Mesenchymal stem cell (in vitro differentiated cells and primary cell): Measurements from ENCODE around the gene RRP36.
A peak's percentile ranks its signal among the peaks of the same experiment; 100 is the strongest.

Experiments
- DNase-seq: peaks from one replicate; pipeline ENCODE4 v3.0.0-alpha.2; 2013
- H2AFZ ChIP-seq: one replicate; pipeline ENCODE4 v1.6.1; 2013; ENCODE audit warnings: low read depth, mild to moderate bottlenecking, control low read depth, inconsistent platforms, low read length, moderate library complexity
- H2AK5ac ChIP-seq: 2 replicates; pipeline ENCODE4 v1.6.1; 2013; ENCODE audit warnings: low read length, moderate library complexity, mild to moderate bottlenecking, inconsistent platforms; ENCODE audit not compliant: severe bottlenecking
- H2BK120ac ChIP-seq: one replicate; pipeline ENCODE4 v1.6.1; 2013; ENCODE audit warnings: low read depth, mild to moderate bottlenecking, inconsistent platforms, low read length, moderate library complexity
- H2BK12ac ChIP-seq, 2 experiments: one replicate each; pipeline ENCODE4 v1.6.1; 2013; ENCODE audit warnings: inconsistent platforms in 2 of 2, low read length in 2 of 2, mild to moderate bottlenecking in 2 of 2, moderate library complexity in 2 of 2, control low read depth in 1 of 2
- H2BK15ac ChIP-seq: one replicate; pipeline ENCODE4 v1.6.1; 2013; ENCODE audit warnings: mild to moderate bottlenecking, low read depth, inconsistent platforms; ENCODE audit not compliant: poor library complexity, severe bottlenecking
- H2BK5ac ChIP-seq: 2 replicates; pipeline ENCODE4 v1.6.1; 2013; ENCODE audit warnings: low read depth, mild to moderate bottlenecking, low read length, control low read depth, inconsistent platforms; ENCODE audit not compliant: poor library complexity, severe bottlenecking
- H3K14ac ChIP-seq, 2 experiments: one replicate each; pipeline ENCODE4 v1.6.1; 2013; ENCODE audit warnings: inconsistent platforms in 2 of 2, low read length in 2 of 2, control low read depth in 1 of 2, mild to moderate bottlenecking in 1 of 2, moderate library complexity in 1 of 2
- H3K18ac ChIP-seq, 2 experiments: one replicate each; pipeline ENCODE4 v1.6.1; 2013; ENCODE audit warnings: inconsistent platforms in 2 of 2, low read length in 2 of 2, control low read depth in 1 of 2, low read depth in 1 of 2, mild to moderate bottlenecking in 1 of 2
- H3K23ac ChIP-seq, 2 experiments: one replicate each; pipeline ENCODE4 v1.6.1; 2013; ENCODE audit warnings: inconsistent platforms in 2 of 2, low read length in 2 of 2, mild to moderate bottlenecking in 2 of 2, moderate library complexity in 2 of 2, control low read depth in 1 of 2
- H3K27ac ChIP-seq: 2 replicates; pipeline ENCODE4 v1.5.1; 2013; ENCODE audit warnings: mild to moderate bottlenecking, moderate library complexity, low read length, control low read depth, inconsistent platforms; ENCODE audit not compliant: poor library complexity, severe bottlenecking
- H3K27me3 ChIP-seq, 2 experiments: 2 replicates each; pipeline versions ENCODE4 v1.6.1 to v1.7.0; 2013; ENCODE audit warnings: low read length in 2 of 2, mild to moderate bottlenecking in 2 of 2, moderate library complexity in 2 of 2, control low read depth in 1 of 2, inconsistent platforms in 1 of 2; ENCODE audit not compliant: control insufficient read depth in 1 of 2, insufficient read depth in 1 of 2
- H3K36me3 ChIP-seq, 2 experiments: 2 replicates each; pipeline versions ENCODE4 v1.6.1 to v1.7.0; 2013; ENCODE audit warnings: low read length in 2 of 2, control low read depth in 1 of 2, inconsistent platforms in 1 of 2, low read depth in 1 of 2, mild to moderate bottlenecking in 1 of 2; ENCODE audit not compliant: insufficient read depth in 2 of 2, control insufficient read depth in 1 of 2
- H3K4ac ChIP-seq, 2 experiments: one replicate each; pipeline ENCODE4 v1.6.1; 2013; ENCODE audit warnings: inconsistent platforms in 2 of 2, low read length in 2 of 2, mild to moderate bottlenecking in 2 of 2, moderate library complexity in 2 of 2, control low read depth in 1 of 2, low read depth in 1 of 2
- H3K4me1 ChIP-seq: 2 replicates; pipeline ENCODE4 v1.6.1; 2013; ENCODE audit warnings: low read depth, low read length, control low read depth; ENCODE audit not compliant: control insufficient read depth, insufficient read depth
- H3K4me2 ChIP-seq: 2 replicates; pipeline ENCODE4 v1.6.1; 2013; ENCODE audit warnings: low read length, mild to moderate bottlenecking, inconsistent platforms; ENCODE audit not compliant: poor library complexity, severe bottlenecking
- H3K4me3 ChIP-seq, 2 experiments: 2 replicates each; pipeline versions ENCODE4 v1.5.1 to v1.7.0; 2013; ENCODE audit warnings: low read length in 2 of 2, mild to moderate bottlenecking in 2 of 2, control low read depth in 1 of 2, low read depth in 1 of 2; ENCODE audit not compliant: insufficient read depth in 1 of 2
- H3K79me1 ChIP-seq: replicated peaks from 2 replicates; pipeline ENCODE4 v1.6.1; 2013; ENCODE audit warnings: mild to moderate bottlenecking, control low read depth, low read length, inconsistent platforms; ENCODE audit not compliant: poor library complexity, severe bottlenecking
- H3K9ac ChIP-seq: 2 replicates; pipeline ENCODE4 v1.7.0; 2013; ENCODE audit warnings: mild to moderate bottlenecking, low read length, moderate library complexity
- H3K9me3 ChIP-seq: 2 replicates; pipeline ENCODE4 v1.7.0; 2013; ENCODE audit warnings: mild to moderate bottlenecking, low read length; ENCODE audit not compliant: control insufficient read depth
- H4K8ac ChIP-seq: one replicate; pipeline ENCODE4 v1.6.1; 2013; ENCODE audit warnings: inconsistent platforms, mild to moderate bottlenecking, low read length, moderate library complexity
- H4K91ac ChIP-seq: one replicate; pipeline ENCODE4 v1.6.1; 2013; ENCODE audit warnings: mild to moderate bottlenecking, low read length, inconsistent platforms
- WGBS: methylation state at CpG from one replicate; pipeline ENCODE4 v1.1.7; 2013; ENCODE audit warnings: mixed read lengths; 5-methylcytosine and 5-hydroxymethylcytosine counted together

The RRP36 gene

DNA sequence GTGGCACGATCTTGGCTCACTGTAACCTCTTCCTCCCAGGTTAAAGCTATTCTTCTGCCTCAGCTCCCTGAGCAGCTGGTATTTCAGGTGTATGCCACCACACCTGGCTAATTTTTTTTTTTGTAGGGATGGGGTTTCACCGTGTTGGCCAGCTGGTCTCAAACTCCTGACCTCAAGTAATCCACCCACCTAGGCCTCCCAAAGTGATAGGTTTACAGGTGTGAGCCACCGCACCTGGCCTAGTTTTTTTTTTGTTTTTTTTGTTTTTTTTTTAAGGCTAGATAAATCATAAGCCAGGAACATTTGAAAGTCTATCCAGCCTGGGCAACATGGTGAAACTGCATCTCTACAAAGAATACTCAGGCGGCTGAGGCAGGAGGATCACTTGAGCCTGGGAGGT lies 10.9 kb downstream of the RRP36 start:
- H2BK15ac ChIP-seq = no peak overlapping the region
- no peak overlapping the region for H4K91ac ChIP-seq
- H2BK12ac ChIP-seq = no peak overlapping the region
- no peak overlapping the region for H2AK5ac ChIP-seq
- no peak overlapping the region for H4K8ac ChIP-seq
- H3K18ac ChIP-seq = no peak overlapping the region
- H3K36me3 ChIP-seq = peaks cover 69 to 80% of the 10 kb centered on the region in 2 experiments
- H3K4me1 ChIP-seq = peaks cover 3% of the 10 kb centered on the region
- H3K14ac ChIP-seq = no peak overlapping the region
- no peak overlapping the region for H3K4ac ChIP-seq
- H3K4me3 ChIP-seq = no peak overlapping the region
- WGBS = 91% methylated on average over 3 of the region's 4 CpGs
- H3K27me3 ChIP-seq = no peaks in the 10 kb centered on the region
- H3K9me3 ChIP-seq = no peaks in the 10 kb centered on the region
- no peak for DNase-seq
- no peak overlapping the region for H3K23ac ChIP-seq
- no peak overlapping the region for H2AFZ ChIP-seq
- no peak overlapping the region for H2BK120ac ChIP-seq
- H3K79me1 ChIP-seq = peaks cover 6% of the 10 kb centered on the region
- no peak overlapping the region for H3K9ac ChIP-seq
- no peak overlapping the region for H3K27ac ChIP-seq
- H2BK5ac ChIP-seq = no peak overlapping the region
- no peak overlapping the region for H3K4me2 ChIP-seq

DNA sequence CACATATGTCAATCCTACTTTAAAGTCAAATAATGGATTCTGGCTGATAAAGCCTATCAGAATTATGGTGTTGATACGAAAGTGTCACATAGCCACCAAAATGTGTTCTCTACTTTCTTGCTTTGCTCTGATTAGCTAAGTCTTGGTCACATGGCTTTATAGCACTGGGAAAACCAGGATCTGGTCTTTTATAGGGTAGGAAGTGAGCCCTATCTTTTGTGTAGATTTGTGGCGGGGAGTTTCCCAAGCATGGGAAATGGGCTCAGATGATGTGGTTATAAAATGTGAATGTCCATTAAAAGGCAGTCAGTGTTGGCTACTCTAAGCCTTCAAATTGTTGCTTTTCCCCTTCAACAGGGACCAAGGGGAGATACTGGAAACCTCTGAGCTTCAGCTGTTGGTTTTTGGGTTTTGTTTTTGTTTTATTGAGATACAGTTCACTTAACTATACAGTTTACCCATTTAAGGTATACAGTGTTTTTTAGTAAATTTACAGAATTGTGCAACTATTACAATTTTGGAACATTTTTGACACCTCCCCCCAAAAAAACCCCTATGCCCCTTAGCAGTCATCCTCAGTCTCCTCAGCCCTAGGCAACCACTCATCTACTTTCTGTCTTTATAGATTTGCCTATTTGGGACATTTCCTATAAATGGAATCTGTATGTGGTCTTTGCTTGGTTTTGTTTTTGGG lies 12.2 kb downstream of the RRP36 start:
- H3K9me3 ChIP-seq = no peaks in the 10 kb centered on the region
- no peak overlapping the region for H3K4ac ChIP-seq
- no peak overlapping the region for H4K8ac ChIP-seq
- 96% methylated on average over 2 of the region's 2 CpGs for WGBS
- H3K36me3 ChIP-seq = peaks cover 69 to 80% of the 10 kb centered on the region in 2 experiments
- H2AK5ac ChIP-seq = no peak overlapping the region
- H3K27ac ChIP-seq = no peak overlapping the region
- no peak overlapping the region for H2AFZ ChIP-seq
- peaks cover 8% of the 10 kb centered on the region for H3K79me1 ChIP-seq
- no peak overlapping the region for H2BK5ac ChIP-seq
- DNase-seq = no peak
- H2BK120ac ChIP-seq = no peak overlapping the region
- no peak overlapping the region for H3K14ac ChIP-seq
- no peak overlapping the region for H2BK12ac ChIP-seq
- H4K91ac ChIP-seq = no peak overlapping the region
- H3K18ac ChIP-seq = no peak overlapping the region
- H3K9ac ChIP-seq = no peak overlapping the region
- no peak overlapping the region for H3K23ac ChIP-seq
- H3K4me1 ChIP-seq = peaks cover 3% of the 10 kb centered on the region
- H3K27me3 ChIP-seq = no peaks in the 10 kb centered on the region
- no peak overlapping the region for H3K4me3 ChIP-seq
- no peak overlapping the region for H3K4me2 ChIP-seq
- no peak overlapping the region for H2BK15ac ChIP-seq

DNA sequence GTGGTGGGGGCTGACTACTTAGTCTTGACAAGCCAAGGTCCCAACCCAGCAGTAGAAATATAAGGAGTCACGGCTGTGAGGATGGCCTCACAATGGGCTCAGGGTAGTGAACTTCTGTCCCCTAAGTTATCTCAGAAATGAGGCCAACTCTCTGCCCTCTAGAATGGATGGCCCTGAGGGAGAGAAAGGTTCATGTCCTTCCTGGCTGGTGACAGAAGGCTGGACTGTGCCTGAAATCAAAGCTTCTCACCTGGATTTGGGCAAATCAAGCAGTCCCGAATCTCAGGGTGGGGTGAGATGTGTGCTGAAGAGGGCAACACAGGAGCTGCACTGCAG lies 12.7 kb downstream of the RRP36 start:
- Histone ChIP-seq H2AK5ac (no peak overlapping the region), H4K8ac (no peak overlapping the region), H2AFZ (no peak overlapping the region), H3K79me1 (peaks cover 8% of the 10 kb centered on the region), H2BK15ac (no peak overlapping the region), H4K91ac (no peak overlapping the region), H3K27ac (no peak overlapping the region), H3K9me3 (no peaks in the 10 kb centered on the region), H3K18ac (no peak overlapping the region), H3K4me1 (peaks cover 3% of the 10 kb centered on the region), H2BK5ac (no peak overlapping the region), H2BK12ac (no peak overlapping the region), H2BK120ac (no peak overlapping the region), H3K4me3 (no peak overlapping the region), H3K4ac (no peak overlapping the region), H3K9ac (no peak overlapping the region), H3K14ac (no peak overlapping the region), H3K23ac (no peak overlapping the region), H3K36me3 (peaks cover 69 to 80% of the 10 kb centered on the region in 2 experiments), H3K4me2 (no peak overlapping the region), H3K27me3 (no peaks in the 10 kb centered on the region)
- WGBS = 100% methylated on average over 2 of the region's 2 CpGs
- DNase-seq = no peak

DNA sequence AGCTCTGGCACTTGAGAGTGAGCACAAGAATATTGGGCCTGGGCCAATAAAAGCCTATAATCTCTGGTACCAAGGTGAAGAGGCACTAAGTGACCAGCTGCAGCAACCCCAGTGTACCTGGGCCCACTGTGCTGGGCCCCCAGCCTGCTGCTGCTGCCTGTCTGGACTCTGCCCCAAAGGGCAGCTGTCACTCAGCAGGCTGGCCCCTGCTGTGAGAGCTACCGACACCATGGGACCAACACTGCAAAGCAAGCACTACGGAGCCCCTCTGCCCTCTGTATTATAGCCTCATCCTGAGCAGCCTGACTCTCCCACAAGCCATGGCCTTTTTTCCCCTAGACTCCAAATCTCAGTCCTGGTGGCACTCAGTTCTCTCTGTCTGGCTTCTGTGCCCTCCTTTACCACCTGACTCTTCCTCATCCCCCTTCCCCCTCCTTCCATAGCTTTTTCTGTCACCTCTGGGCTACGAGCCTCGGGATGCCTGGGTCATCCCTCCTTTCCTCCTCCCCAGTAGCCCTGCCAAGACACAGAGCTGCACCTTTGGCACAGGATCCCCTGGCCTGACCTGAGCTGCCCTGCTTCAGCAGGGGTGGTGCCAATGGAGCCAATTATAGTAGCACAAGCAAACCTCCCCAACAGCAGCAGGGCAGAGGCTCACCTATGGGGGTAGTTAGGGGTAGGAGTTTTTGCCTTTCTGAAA lies 14.2 kb downstream of the RRP36 start:
- no peak overlapping the region for H2AK5ac ChIP-seq
- 87% methylated on average over 4 of the region's 4 CpGs for WGBS
- H4K91ac ChIP-seq = no peak overlapping the region
- no peaks in the 10 kb centered on the region for H3K9me3 ChIP-seq
- peaks cover 12% of the 10 kb centered on the region for H3K79me1 ChIP-seq
- no peak overlapping the region for H3K4ac ChIP-seq
- no peak overlapping the region for H3K27ac ChIP-seq
- H3K27me3 ChIP-seq = no peaks in the 10 kb centered on the region
- peak overlapping the region; percentile 20 for H4K8ac ChIP-seq
- H3K23ac ChIP-seq = no peak overlapping the region
- no peak overlapping the region for H2BK15ac ChIP-seq
- H3K4me2 ChIP-seq = no peak overlapping the region
- H3K36me3 ChIP-seq = peaks cover 71 to 82% of the 10 kb centered on the region in 2 experiments
- H2BK120ac ChIP-seq = no peak overlapping the region
- H2AFZ ChIP-seq = no peak overlapping the region
- DNase-seq = no peak
- peaks cover 4% of the 10 kb centered on the region for H3K4me1 ChIP-seq
- H2BK12ac ChIP-seq = no peak overlapping the region
- H3K4me3 ChIP-seq = no peak overlapping the region
- no peak overlapping the region for H3K18ac ChIP-seq
- H3K14ac ChIP-seq = no peak overlapping the region
- no peak overlapping the region for H2BK5ac ChIP-seq
- no peak overlapping the region for H3K9ac ChIP-seq
